Spinal cord (tissue), 10 donors: ENCODE results near the gene MRPL42. TPM values are rescaled to one million over a fixed set of nuclear protein-coding genes. Genes with fewer than 3 reads are reported as not detected.
"Not testable (repeated sequence)": the region's sequence is repeated elsewhere in the genome, so short reads cannot be mapped to it uniquely, and the experiment has no call there.

Experiments used
- DNase-seq, 6 donors: peaks; one replicate each; pipeline versions ENCODE4 v3.0.0 to v3.0.0-alpha.2; 2013 to 2015; ENCODE audit warnings: low spot score in 6 of 6, low read depth in 4 of 6
- H3K27ac ChIP-seq: one replicate; pipeline ENCODE4 v1.5.1; 2013; ENCODE audit warnings: low read depth, low read length, control low read depth
- H3K27me3 ChIP-seq: one replicate; pipeline ENCODE4 v1.6.1; 2013; ENCODE audit warnings: low read length; ENCODE audit not compliant: control insufficient read depth, insufficient read depth
- H3K36me3 ChIP-seq: one replicate; pipeline ENCODE4 v1.6.1; 2013; ENCODE audit warnings: low read length; ENCODE audit not compliant: control insufficient read depth, insufficient read depth
- H3K4me1 ChIP-seq: one replicate; pipeline ENCODE4 v1.6.1; 2013; ENCODE audit warnings: low read length; ENCODE audit not compliant: control insufficient read depth, insufficient read depth
- H3K4me3 ChIP-seq: one replicate; pipeline ENCODE4 v1.5.1; 2013; ENCODE audit warnings: low read depth, low read length, control low read depth
- H3K9me3 ChIP-seq: one replicate; pipeline ENCODE4 v1.6.1; 2013; ENCODE audit warnings: low read length; ENCODE audit not compliant: control insufficient read depth, insufficient read depth
- WGBS: methylation state at CpG from one replicate; pipeline ENCODE4 v1.1.5; 2013; ENCODE audit warnings: missing lambda C conversion rate; ENCODE audit not compliant: insufficient coverage; 5-methylcytosine and 5-hydroxymethylcytosine counted together
- polyA plus RNA-seq, 2 donors: library from polyadenylated mRNA; unstranded; fragments of 120-200 nt; gene quantifications; one replicate each; pipeline ENCODE4 v1.2.1, GENCODE V29; 2013; ENCODE audit not compliant: insufficient read length in 2 of 2
- small RNA-seq: library from RNA; depleted of rRNA; stranded (forward); fragments of <200 nt; gene quantifications from one replicate; pipeline ENCODE3, GENCODE V24; 2014; ENCODE audit warnings: low replicate concordance
- total RNA-seq, 2 donors: library from RNA; depleted of rRNA in 1 of 2; stranded (reverse); fragments of 120-200 nt in 1 of 2; fragments of >200 nt in 1 of 2; gene quantifications; one replicate each; pipeline versions ENCODE4 v1.2.3 to v1.2.4, GENCODE V29; 2013 to 2014
- donor health status: healthy.

The MRPL42 gene
- total and polyA plus RNA-seq, 4 donors: 45.5 to 70.8 (median 58.9) TPM

DNA sequence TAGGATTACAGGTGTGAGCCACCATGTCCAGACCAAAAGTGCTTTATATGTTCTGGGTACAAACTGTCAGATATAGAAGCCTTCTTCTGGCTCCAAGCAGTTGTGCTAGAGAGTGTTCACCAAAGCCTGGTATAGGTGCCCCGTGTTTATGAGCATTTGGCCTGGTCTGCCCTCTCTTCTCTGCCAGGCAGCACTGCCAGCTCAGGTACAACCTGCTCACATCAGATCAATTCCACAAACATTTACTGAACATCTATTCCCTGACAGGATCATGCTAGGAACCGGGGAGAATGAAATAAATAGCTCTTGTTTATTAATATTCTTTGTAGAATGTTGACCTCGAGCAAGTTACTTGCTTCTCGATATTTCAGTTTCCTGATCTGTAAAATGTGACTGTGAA is 85.1 kb downstream of the MRPL42 start:
- H3K4me3 ChIP-seq: no peak overlapping the region
- no peaks in the 10 kb centered on the region for H3K36me3 ChIP-seq
- no peaks in the 10 kb centered on the region for H3K4me1 ChIP-seq
- no CpG with 5 or more reads among the region's 4 CpGs for WGBS
- H3K27ac ChIP-seq: no peak overlapping the region
- no peaks in the 10 kb centered on the region for H3K9me3 ChIP-seq
- H3K27me3 ChIP-seq: no peaks in the 10 kb centered on the region
- DNase-seq: no peak

DNA sequence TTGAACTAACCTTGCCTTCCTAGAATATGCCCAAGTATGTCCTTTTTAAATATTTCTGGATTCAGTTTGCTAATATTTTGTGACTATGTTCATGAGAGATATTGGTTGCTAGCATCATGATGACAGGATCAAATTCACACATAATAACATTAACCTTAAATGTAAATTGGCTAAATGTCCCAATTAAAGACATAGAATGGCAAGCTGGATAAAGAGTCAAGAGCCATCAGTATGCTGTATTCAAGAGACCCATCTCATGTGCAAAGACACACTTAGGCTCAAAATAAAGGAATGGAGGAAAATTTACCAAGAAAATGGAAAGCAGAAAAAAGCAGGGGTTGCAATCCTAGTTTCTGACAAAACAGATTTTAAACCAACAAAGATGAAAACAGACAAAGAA is 90.6 kb downstream of the MRPL42 start:
- not testable (repeated sequence) for H3K27me3 ChIP-seq, H3K4me1 ChIP-seq, H3K9me3 ChIP-seq, DNase-seq, H3K27ac ChIP-seq, H3K4me3 ChIP-seq, H3K36me3 ChIP-seq

DNA sequence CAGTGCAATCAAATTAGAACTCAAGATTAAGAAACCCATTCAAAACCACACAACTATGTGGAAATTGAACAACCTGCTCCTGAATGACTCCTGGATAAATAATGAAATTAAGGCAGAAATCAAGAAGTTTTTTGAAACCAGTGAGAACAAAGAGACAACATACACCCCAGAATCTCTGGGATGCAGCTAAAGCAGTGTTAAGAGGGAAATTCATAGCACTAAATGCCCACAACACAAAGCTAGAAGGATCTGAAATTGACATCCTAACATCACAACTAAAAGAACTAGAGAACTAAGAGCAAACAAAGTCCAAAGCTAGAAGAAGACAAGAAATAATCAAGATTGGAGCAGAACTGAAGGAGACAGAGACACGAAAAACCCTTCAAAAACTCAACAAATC is 91.4 kb downstream of the MRPL42 start:
- H3K27me3 ChIP-seq, DNase-seq, H3K9me3 ChIP-seq, H3K4me3 ChIP-seq, H3K4me1 ChIP-seq, H3K36me3 ChIP-seq, H3K27ac ChIP-seq: not testable (repeated sequence)
- WGBS: no CpG with 5 or more reads among the region's 1 CpG

DNA sequence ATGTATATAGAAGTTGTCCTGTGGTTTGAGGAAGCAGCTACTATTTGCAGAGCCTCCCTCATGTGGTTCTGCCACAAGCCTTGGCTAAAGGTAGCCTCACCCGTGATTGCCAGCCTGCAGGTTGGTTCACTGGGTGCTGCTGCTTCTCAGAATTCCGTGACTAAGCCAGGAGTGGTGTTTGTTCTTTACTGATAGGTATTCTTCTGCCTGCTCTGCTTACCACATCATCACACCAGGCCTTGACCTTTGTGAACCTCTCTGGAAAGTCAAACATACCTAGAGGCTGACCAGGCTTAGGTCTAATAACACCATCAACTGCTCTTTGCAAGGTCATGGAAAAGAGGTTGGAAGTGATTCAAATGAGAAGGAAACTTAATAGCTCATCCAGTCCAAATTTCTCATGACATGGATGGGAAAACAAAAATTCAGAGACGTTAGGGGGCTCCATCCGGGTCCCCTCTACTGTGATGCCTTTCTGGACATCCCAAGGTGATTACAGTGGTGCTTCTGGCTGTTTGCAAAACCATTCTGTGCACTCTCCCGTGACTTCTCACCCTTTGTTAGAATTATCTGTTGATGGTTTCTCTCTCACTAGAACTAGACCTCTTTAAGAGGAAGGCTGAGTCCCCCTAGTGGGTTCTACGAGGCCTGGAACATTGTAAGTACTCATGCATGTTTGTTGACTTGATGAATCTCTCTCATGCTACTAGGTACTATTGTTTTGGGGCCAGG is 96.7 kb downstream of the MRPL42 start:
- H3K36me3 ChIP-seq: peaks cover 2% of the 10 kb centered on the region
- no peak overlapping the region for H3K27ac ChIP-seq
- H3K4me3 ChIP-seq: no peak overlapping the region
- WGBS: no CpG with 5 or more reads among the region's 6 CpGs
- DNase-seq: no peak
- peaks cover 3% of the 10 kb centered on the region for H3K9me3 ChIP-seq
- H3K27me3 ChIP-seq: no peaks in the 10 kb centered on the region
- H3K4me1 ChIP-seq: no peaks in the 10 kb centered on the region

DNA sequence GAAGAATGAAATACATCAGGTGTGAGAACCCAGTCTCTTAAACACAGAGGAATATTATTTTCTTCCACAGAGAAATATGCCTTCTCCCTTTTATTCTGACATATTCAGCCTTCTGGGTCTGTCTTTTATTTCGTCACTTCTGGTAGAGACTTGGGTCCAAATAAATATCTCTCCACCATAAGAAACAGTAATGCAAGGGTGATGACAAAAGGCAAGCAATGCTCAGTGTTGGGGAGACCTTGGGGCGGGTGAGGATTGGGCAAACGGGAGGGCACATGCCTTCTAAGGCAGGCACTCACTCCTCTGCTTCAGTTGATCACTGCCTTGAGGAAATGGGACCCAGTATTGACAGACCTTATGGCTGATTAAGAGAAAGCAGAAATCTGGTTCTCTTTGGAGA is 98.4 kb downstream of the MRPL42 start:
- H3K4me3 ChIP-seq: no peak overlapping the region
- WGBS: 90% methylated on average over 2 of the region's 3 CpGs
- H3K4me1 ChIP-seq: peaks cover 9% of the 10 kb centered on the region
- peaks cover 2% of the 10 kb centered on the region for H3K36me3 ChIP-seq
- H3K27me3 ChIP-seq: no peaks in the 10 kb centered on the region
- H3K9me3 ChIP-seq: peaks cover under 1% of the 10 kb centered on the region
- H3K27ac ChIP-seq: no peak overlapping the region
- DNase-seq: no peak

Small RNA genes lying within 50 kb of the gene (small RNA-seq; reads per million reads assigned to genes)
- not detected for gene RF00019

Other genes starting within 250 kb of the MRPL42 start
- gene NUDT4, start 89.6 kb upstream of the MRPL42 start, total RNA-seq: 100 to 1,000 TPM; 112 to 179 TPM
- 100 to 1,000 TPM; 117 to 131 TPM for gene NUDT4, start 89.6 kb upstream of the MRPL42 start, polyA plus RNA-seq
- gene UBE2N, start 25.6 kb upstream of the MRPL42 start, total RNA-seq: 100 to 1,000 TPM; 112 to 163 TPM
- gene UBE2N, start 25.6 kb upstream of the MRPL42 start, polyA plus RNA-seq: 100 to 1,000 TPM; 209 to 234 TPM
- 10 to 100 TPM; 20.3 to 31.2 TPM for gene SOCS2, start 105.2 kb downstream of the MRPL42 start, total RNA-seq
- gene SOCS2, start 105.2 kb downstream of the MRPL42 start, polyA plus RNA-seq: 10 to 100 TPM; 27.2 to 29.5 TPM
- gene CRADD, start 209.9 kb downstream of the MRPL42 start, total RNA-seq: 10 to 100 TPM; 17.4 to 19.9 TPM
- 10 to 100 TPM; 11.2 to 12.9 TPM for gene CRADD, start 209.9 kb downstream of the MRPL42 start, polyA plus RNA-seq